Measurements from ENCODE around the gene RANBP3. TPM values are rescaled to one million over a fixed set of nuclear protein-coding genes. Genes with fewer than 3 reads are reported as not detected.

The RANBP3 gene
- total RNA-seq, 1 donor from 2014 or later = 77.8 TPM

DNA sequence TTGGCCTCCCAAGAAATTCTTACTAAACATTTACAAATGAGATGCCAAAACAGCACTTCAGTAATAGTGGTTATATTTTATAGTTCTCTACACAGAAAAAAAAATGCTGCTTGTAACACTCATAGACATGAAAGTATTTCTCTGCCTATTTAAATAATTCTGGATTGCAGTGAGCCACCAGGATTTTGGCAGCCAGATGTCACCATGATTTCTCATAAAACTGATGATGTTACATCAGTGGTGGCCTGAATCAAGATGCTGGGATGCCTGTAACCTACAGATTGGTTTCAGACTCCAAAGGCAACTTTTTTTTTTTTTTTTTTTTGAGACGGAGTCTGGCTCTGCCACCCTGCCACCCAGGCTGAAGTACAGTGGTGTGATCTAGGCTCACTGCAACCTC is 66.6 kb downstream of the RANBP3 start:
- H3K79me2 ChIP-seq (ENCODE audit: low read depth) = no peaks in the 10 kb centered on the region
- H3K27ac ChIP-seq = no peak overlapping the region
- H3K9me3 ChIP-seq (ENCODE audit: low read depth) = no peaks in the 10 kb centered on the region
- Mint-ChIP-seq H3K4me3 (no peak overlapping the region), H3K27ac (no peak overlapping the region), H3K36me3 (no peaks in the 10 kb centered on the region), H3K9me3 (no peaks in the 10 kb centered on the region), H3K27me3 (ENCODE audit: insufficient read depth, low read depth) (peaks cover 7% of the 10 kb centered on the region), H3K4me1 (peaks cover 18% of the 10 kb centered on the region)
- no peaks in the 10 kb centered on the region for H3K27me3 ChIP-seq
- no peaks in the 10 kb centered on the region for H3K4me1 ChIP-seq
- no peak overlapping the region for H3K9ac ChIP-seq
- H2AFZ ChIP-seq (replicated peaks) = no peak overlapping the region
- no peak for DNase-seq (ENCODE audit: low spot score)
- H3F3A ChIP-seq (ENCODE audit: low read depth) = peaks cover 9% of the 10 kb centered on the region
- peaks cover 3% of the 10 kb centered on the region for H4K20me1 ChIP-seq (ENCODE audit: low read depth)
- TF ChIP-seq EZH2phosphoT487 (IDR thresholded peaks at IDR 0.05) (no peak), EZH2 (IDR thresholded peaks at IDR 0.05) (no peak)
- TF ChIP-seq, protein P1, sequence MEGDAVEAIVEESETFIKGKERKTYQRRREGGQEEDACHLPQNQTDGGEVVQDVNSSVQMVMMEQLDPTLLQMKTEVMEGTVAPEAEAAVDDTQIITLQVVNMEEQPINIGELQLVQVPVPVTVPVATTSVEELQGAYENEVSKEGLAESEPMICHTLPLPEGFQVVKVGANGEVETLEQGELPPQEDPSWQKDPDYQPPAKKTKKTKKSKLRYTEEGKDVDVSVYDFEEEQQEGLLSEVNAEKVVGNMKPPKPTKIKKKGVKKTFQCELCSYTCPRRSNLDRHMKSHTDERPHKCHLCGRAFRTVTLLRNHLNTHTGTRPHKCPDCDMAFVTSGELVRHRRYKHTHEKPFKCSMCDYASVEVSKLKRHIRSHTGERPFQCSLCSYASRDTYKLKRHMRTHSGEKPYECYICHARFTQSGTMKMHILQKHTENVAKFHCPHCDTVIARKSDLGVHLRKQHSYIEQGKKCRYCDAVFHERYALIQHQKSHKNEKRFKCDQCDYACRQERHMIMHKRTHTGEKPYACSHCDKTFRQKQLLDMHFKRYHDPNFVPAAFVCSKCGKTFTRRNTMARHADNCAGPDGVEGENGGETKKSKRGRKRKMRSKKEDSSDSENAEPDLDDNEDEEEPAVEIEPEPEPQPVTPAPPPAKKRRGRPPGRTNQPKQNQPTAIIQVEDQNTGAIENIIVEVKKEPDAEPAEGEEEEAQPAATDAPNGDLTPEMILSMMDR (IDR thresholded peaks at IDR 0.05) = no peak
- no peak overlapping the region for H3K4me2 ChIP-seq
- H3K4me3 ChIP-seq = no peak overlapping the region
- no peaks in the 10 kb centered on the region for H3K36me3 ChIP-seq

GRCh38 chr19:5910638-5910907 is 67.4 kb downstream of the RANBP3 start:
- peaks cover 1% of the 10 kb centered on the region for H4K20me1 ChIP-seq (ENCODE audit: low read depth)
- H2AFZ ChIP-seq (replicated peaks) = no peak overlapping the region
- no peak overlapping the region for H3K27ac Mint-ChIP-seq
- H3K9ac ChIP-seq = no peak overlapping the region
- H3K9me3 ChIP-seq (ENCODE audit: low read depth) = no peaks in the 10 kb centered on the region
- no peaks in the 10 kb centered on the region for H3K36me3 Mint-ChIP-seq
- H3K4me3 Mint-ChIP-seq = no peak overlapping the region
- no peak overlapping the region for H3K27ac ChIP-seq
- DNase-seq (ENCODE audit: low spot score) = no peak
- H3K4me2 ChIP-seq = no peak overlapping the region
- peaks cover 19% of the 10 kb centered on the region for H3K4me1 Mint-ChIP-seq
- H3K79me2 ChIP-seq (ENCODE audit: low read depth) = no peaks in the 10 kb centered on the region
- H3K4me1 ChIP-seq = no peaks in the 10 kb centered on the region
- peaks cover 7% of the 10 kb centered on the region for H3K27me3 Mint-ChIP-seq (ENCODE audit: insufficient read depth, low read depth)
- no peaks in the 10 kb centered on the region for H3K36me3 ChIP-seq
- TF ChIP-seq EZH2phosphoT487 (IDR thresholded peaks at IDR 0.05) (no peak), EZH2 (IDR thresholded peaks at IDR 0.05) (no peak)
- TF ChIP-seq, protein P1 (IDR thresholded peaks at IDR 0.05) = no peak
- H3F3A ChIP-seq (ENCODE audit: low read depth) = peaks cover 9% of the 10 kb centered on the region
- no peaks in the 10 kb centered on the region for H3K9me3 Mint-ChIP-seq
- H3K4me3 ChIP-seq = no peak overlapping the region
- no peaks in the 10 kb centered on the region for H3K27me3 ChIP-seq

DNA sequence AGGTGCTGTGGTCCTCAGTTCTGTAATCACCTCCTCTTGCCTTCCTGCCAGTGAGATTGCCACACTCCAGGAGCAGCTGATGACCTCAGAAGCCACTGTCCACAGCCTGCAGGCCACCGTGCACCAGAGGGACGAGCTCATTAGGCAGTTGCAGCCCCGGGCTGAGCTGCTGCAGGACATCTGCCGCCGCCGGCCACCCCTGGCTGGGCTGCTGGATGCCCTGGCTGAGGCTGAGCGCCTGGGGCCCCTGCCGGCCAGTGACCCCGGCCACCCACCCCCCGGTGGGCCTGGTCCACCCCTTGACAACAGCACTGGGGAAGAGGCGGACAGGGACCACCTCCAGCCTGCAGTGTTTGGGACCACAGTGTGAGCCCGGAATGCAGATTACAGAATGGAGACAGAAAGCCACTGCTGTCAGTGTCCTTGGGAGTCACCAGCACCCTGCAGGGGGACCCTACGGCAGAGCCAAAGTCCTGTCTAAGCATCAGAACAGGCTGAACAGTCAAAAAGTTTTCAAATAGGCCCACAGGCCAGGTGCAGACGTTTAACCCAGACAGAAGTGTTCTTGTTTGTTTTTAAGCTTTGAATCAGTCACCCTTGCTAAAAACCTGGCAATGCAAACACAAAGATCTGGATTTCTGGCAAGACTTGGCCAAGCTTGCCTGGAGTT is 69.0 kb downstream of the RANBP3 start:
- no peaks in the 10 kb centered on the region for H3K9me3 Mint-ChIP-seq
- no peak overlapping the region for H3K4me3 Mint-ChIP-seq
- TF ChIP-seq, protein P1 (IDR thresholded peaks at IDR 0.05) = no peak
- TF ChIP-seq EZH2phosphoT487 (IDR thresholded peaks at IDR 0.05) (no peak), EZH2 (IDR thresholded peaks at IDR 0.05) (no peak)
- Histone ChIP-seq H3K36me3 (no peaks in the 10 kb centered on the region), H4K20me1 (ENCODE audit: low read depth) (peaks cover 3% of the 10 kb centered on the region), H3K4me3 (no peak overlapping the region), H3K9me3 (ENCODE audit: low read depth) (no peaks in the 10 kb centered on the region), H3K9ac (no peak overlapping the region), H2AFZ (replicated peaks) (no peak overlapping the region), H3K27me3 (no peaks in the 10 kb centered on the region), H3F3A (ENCODE audit: low read depth) (peaks cover 16% of the 10 kb centered on the region), H3K4me1 (no peaks in the 10 kb centered on the region), H3K79me2 (ENCODE audit: low read depth) (no peaks in the 10 kb centered on the region), H3K27ac (no peak overlapping the region), H3K4me2 (no peak overlapping the region)
- H3K27me3 Mint-ChIP-seq (ENCODE audit: insufficient read depth, low read depth) = peaks cover 9% of the 10 kb centered on the region
- H3K4me1 Mint-ChIP-seq = peaks cover 19% of the 10 kb centered on the region
- H3K36me3 Mint-ChIP-seq = no peaks in the 10 kb centered on the region
- H3K27ac Mint-ChIP-seq = no peak overlapping the region
- no peak for DNase-seq (ENCODE audit: low spot score)

Measured in neural progenitor cell (in vitro differentiated cells).